ENCODE measurements around the gene CCS. TPM values are rescaled to one million over a fixed set of nuclear protein-coding genes. Genes with fewer than 3 reads are reported as not detected.

The CCS gene
- total and polyA plus RNA-seq, 9 of the 15 experiments (the other 6 are each of a cell fraction or from before 2014, with no cell fraction given), result 1.1 to 46.6 (median 26.8) TPM

GRCh38 chr11:66616379-66617154 is 23.6 kb downstream of the CCS start, which contains the start of gene RBM14 (continued):
- peak; percentile 42; the same call in 1 of the 2 replicates for TF ChIP-seq ETS1 (conservative IDR thresholded peaks at IDR 0.05; ENCODE audit: control insufficient read depth, low read depth, low read length)
- peak; percentile 82 for TF ChIP-seq GABPB1 (CRISPR knock-in tag; IDR thresholded peaks at IDR 0.05)
- TF ChIP-seq ZNF740 (CRISPR knock-in tag; IDR thresholded peaks at IDR 0.05), result peak; percentile 81
- TF ChIP-seq ZNF740 (tag; IDR thresholded peaks at IDR 0.05), result no peak
- peak; percentile 92 for TF ChIP-seq CREM (IDR thresholded peaks at IDR 0.05; ENCODE audit: low read depth)
- peak; percentile 55; the same call in 1 of the 2 replicates for TF ChIP-seq CTBP1 (IDR thresholded peaks at IDR 0.05; ENCODE audit: borderline replicate concordance)
- 0 out of 2 replicates have a peak, but pooled peaks have one; percentile 12 for TF ChIP-seq TRIM28 (IDR thresholded peaks at IDR 0.05)
- peak; percentile 37; the same call in 1 of the 2 replicates for TF ChIP-seq ZNF609 (CRISPR knock-in tag; IDR thresholded peaks at IDR 0.05; ENCODE audit: borderline replicate concordance)
- TF ChIP-seq MAFF (IDR thresholded peaks at IDR 0.05; ENCODE audit: low read length), result no peak
- TF ChIP-seq NFIC (IDR thresholded peaks at IDR 0.05), result peak; percentile 64; the same call in 1 of the 2 replicates
- peak; percentile 71; the same call in 1 of the 2 replicates for TF ChIP-seq ZNF212 (CRISPR knock-in tag; IDR thresholded peaks at IDR 0.05)
- TF ChIP-seq BHLHE40 (IDR thresholded peaks at IDR 0.05; ENCODE audit: low read length), result peak; percentile 31
- peak in 1 of 2 experiments; percentile 81; a peak in 2 of 4 replicates for TF ChIP-seq FOXA3 (CRISPR knock-in tag; conservative IDR thresholded peaks at IDR 0.05 in 1 of 2, IDR thresholded peaks at IDR 0.05 in 1 of 2)
- peak; percentile 19; the same call in 1 of the 2 replicates for TF ChIP-seq ETV5 (CRISPR knock-in tag; IDR thresholded peaks at IDR 0.05; ENCODE audit: low read depth)
- TF ChIP-seq PML (IDR thresholded peaks at IDR 0.05; ENCODE audit: low read length), result peak; percentile 96
- no peak for TF ChIP-seq HNRNPUL1 (IDR thresholded peaks at IDR 0.05; ENCODE audit: low read length)
- no peak for TF ChIP-seq ZBTB8A (IDR thresholded peaks at IDR 0.05; ENCODE audit: partially characterized antibody)
- TF ChIP-seq ZNF140 (CRISPR knock-in tag; IDR thresholded peaks at IDR 0.05), result no peak
- peak; percentile 93 for TF ChIP-seq NEUROD1 (IDR thresholded peaks at IDR 0.05; ENCODE audit: borderline replicate concordance, low read depth, low read length, partially characterized antibody)
- TF ChIP-seq, protein P1, sequence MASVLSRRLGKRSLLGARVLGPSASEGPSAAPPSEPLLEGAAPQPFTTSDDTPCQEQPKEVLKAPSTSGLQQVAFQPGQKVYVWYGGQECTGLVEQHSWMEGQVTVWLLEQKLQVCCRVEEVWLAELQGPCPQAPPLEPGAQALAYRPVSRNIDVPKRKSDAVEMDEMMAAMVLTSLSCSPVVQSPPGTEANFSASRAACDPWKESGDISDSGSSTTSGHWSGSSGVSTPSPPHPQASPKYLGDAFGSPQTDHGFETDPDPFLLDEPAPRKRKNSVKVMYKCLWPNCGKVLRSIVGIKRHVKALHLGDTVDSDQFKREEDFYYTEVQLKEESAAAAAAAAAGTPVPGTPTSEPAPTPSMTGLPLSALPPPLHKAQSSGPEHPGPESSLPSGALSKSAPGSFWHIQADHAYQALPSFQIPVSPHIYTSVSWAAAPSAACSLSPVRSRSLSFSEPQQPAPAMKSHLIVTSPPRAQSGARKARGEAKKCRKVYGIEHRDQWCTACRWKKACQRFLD (CRISPR knock-in tag; IDR thresholded peaks at IDR 0.05), result peak; percentile 95
